Effector CD4-positive, alpha-beta T cell (primary cell): ENCODE measurements around the gene GLE1.
"Not testable (repeated sequence)": the region's sequence is repeated elsewhere in the genome, so short reads cannot be mapped to it uniquely, and the experiment has no call there.

Experiments
- DNase-seq: peaks from one replicate; pipeline ENCODE4 v3.0.0-alpha.2; 2020

Gene GLE1

DNA sequence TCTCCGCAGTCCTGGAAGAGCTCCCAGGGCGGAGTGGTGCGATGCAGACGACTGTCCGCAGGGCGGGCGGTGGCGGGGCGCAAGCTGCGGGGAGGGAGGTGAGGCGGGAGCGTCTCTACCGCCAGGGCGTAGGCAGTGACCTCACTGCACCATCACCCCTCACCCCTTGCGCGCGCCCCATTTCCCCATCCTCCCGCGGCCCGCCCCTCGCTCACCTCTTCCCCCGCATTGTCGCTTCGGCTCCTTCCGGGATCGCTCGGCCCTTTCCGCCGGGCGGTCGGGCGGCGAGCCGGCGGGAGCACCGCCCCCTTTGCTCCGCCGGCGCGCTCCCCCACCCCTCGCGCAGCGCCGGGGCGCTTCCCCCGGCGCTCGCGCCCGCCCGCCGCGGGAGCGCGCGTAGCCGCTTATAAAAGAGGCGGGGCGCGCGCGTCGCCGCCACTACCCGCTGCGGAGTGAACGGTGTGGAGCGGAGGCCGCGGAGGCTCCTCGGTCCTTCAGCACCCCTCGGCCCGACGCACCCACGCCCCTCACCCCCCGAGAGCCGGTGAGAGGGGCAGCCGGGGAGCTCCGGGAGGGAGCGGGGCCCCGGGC lies 47.7 kb downstream of the GLE1 start, which contains the start of gene SPTAN1:
TSS of gene SPTAN1 (plus strand) at position 435 of the 591 bp plus-strand sequence. CDS start 14,154 bp downstream, outside the sequence.
- DNase-seq = peak; percentile 94

DNA sequence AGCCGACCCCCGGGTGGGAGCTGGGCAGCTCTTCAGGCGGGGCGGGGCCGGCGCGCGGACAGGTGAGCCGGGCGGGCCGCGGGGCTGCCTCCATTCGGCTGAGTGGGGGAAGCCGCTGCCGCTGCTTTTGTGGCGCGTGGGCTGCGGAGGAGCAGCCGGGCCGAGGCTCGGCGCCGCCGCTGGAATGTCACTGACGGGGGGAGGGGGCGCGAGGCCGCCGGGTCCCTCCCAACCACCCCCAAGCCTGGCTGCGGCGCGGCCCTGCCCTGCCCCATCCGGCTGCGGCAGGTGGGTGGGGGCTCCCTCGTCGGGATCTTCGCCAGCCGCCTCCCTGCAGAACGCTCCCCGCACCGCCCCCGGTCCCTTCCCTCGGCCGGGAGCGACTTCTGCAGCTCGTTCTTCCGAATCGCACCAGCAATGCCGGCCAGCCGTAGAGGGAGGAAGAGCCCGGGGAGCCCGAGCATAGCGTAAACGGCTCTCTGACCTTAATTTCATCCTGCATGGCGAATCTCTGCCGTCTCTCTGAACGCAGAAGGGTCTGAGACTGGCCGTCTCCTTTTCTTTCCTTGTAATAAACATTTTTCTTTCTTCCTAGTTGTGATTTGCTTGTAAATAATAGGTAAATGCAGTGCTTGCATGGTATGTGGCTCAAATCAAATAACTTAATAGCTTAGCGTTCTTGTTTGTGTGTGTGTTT lies 48.4 kb downstream of the GLE1 start:
- peak; percentile 38 for DNase-seq

DNA sequence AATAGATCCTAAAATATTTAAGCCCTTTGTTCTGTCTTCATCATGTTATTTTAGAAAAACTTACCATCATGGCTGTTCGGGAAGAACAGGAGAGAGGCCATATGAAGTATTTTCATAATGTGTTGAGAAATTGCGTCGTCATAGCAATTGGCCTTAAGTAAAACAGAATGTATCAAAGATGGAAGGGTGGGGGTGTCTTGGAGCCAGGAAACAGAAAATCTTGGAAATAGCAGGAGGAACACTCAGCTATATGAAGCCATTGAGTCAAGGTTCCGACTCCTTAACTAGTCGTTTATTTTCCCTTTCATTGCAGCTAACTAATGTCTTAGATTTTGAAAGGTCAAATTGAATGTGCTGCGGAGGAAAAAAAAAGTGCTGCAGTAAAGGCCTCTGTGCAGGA lies 49.2 kb downstream of the GLE1 start:
- DNase-seq = no peak

DNA sequence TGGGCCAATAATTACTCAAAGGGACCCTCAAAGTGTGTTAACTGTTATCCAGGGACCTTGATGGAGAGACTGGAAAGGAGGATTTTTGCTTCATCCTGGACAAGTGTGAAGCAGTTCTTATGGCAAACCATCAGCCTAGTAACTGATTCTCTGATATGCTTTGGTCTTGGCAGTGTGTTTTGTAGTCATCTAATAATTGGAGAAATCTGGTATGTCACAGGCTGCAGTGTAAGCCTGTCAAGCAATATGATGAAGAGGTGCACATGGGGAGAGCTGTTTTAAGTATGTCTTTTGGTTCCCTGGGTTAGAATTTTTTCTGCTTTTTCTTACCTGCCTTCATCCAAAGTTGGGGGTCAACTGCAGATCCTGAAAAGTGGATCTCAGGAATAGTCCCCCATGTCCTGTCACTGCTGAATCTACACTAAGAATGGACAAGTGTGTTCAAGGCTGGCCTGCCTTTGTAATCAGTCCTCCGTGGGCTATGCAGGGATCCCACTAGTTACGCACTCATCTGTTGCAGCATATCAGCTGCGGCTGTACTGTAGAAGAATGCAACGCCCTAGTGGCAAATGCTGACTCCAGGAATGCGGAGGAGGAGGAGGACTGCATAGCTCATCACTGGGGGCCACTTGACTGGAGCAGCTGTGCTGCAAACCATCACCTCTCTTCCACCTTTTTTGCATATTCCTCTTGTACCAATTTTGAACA lies 49.8 kb downstream of the GLE1 start:
- no peak for DNase-seq

DNA sequence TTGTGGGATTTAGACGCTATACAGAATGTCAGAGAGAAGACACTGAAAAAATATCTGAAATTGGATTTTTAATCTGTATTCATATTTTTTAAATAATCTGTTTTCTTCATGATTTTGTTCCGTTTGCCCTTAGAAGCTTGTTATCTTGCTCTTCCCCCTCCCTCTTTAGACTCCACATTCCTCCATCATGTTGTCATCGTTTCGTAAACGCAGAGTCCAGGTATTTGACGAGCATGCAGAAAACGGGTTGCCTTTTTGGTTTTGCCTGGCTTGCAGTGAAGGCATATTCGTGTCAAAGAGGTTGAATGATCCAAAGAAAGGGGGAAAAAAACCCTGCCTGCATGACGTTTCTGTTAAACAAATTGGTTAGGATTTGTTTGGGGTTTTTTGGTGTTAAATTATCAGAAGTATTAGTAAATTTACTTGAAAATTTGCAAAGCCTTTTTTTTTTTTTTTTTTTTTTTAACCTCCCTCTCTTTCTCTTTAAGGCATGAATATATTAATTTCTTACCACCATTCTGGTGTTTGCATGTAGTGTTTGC lies 50.7 kb downstream of the GLE1 start:
- no peak for DNase-seq

DNA sequence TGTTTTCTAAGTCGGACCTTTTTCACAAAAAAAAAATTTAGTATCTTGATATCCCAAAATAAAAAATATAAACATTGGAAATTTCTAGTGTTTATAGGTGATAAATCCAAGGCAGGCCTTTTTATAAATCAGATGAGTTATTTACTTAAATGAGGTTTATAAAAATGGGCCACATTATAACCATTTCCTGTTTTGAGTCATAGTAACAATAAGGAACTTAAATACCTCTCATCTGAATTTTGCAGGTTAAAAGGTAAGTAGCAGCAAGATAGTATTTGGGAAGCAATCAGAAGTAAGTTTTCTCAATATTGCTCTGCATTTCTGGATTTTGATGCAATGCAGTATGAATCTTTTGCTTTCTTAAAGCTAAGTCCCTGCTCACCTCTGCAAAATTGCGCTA lies 51.8 kb downstream of the GLE1 start:
- no peak for DNase-seq

DNA sequence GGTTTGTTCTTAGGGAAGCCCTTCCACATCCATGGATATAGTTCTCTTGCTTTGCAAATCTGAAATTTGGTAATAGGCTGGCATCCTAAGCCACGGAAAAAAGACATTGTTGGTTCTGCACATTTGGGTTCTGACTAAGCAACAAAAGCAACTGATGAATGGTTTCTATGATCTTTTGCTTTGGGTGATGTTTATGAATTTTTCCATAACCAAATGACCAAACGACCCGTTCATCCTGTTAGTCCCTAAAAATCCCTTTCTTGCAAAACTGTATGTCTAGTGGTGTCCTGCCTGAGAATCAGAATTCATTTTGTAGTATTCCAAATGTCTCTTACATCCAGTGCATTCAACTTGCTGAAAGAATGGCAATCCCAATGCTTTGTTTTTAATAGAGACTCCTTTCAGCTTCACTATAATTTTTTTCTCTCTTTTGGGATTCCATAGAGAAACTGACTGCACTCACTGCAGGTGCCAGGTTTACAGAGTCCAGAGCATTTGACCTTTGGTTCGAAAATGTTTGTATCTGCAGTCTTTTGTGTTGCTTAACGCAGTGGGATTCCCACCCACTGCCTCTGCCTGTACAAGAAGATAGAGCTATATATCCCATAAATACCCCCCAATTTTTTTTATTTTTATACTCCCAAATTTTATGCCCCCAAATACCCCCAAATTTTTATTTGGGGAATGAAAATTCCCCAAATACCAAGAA lies 52.6 kb downstream of the GLE1 start:
- no peak for DNase-seq

DNA sequence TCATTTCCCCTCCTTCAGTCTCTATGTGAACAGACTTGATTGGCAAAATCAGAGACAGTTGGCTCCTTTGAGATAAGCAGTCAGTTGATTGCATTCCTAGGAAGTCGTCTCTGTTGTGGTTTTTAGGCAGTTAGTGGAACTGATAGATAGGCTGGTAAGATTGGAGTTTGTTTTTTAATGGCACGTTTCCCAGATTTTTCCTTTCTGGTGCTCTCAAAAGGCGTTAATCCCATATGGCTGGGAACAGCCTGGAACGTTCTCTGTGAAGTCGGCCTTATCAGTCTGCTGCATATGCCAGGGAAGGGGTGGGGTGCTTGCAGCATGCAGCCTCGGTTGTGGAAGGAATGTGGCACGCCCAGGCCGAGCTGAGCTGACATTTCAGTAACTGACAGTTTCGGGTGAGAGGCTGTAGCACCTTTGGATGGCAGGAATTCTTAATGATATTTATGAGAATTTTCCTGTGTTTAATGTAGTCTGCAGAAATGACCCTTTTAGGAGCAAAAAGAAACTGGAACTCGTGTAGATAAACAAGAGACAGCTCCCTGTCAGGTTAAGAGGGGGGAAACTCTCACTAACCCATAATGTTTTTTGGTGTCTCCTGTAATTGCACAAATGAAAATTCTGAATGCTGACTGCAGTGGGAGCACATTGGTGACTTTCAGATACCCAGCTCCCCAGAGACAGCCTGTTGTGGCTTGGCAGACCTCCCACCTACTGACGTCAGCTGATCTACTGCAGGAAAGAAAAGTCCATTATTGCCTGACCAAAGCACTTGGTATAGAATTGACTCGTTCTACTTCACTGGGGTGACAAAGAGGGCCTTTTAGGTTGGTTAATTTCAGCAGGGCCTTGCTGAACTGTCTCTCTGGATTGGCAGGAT lies 54.2 kb downstream of the GLE1 start:
- peak; percentile 10 for DNase-seq

DNA sequence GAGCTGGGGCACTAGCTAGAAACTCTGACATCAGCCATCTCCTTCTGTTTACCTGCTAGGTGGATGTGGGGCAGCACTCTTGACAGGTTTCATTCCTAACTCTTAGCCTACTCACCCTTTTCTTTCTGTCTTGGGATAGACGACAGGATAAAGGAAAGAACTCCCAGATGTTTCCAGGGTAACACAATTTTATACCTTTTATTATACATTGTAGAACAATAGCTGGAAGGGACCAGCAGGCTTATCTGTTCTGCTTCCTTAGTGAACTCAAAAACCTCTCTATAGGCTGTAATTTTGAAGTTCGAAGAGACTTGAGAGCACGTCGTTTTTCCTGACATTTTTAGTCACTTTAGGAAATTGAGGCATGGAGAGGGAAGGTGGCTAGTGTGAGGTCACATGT lies 61.1 kb downstream of the GLE1 start:
- no peak for DNase-seq

DNA sequence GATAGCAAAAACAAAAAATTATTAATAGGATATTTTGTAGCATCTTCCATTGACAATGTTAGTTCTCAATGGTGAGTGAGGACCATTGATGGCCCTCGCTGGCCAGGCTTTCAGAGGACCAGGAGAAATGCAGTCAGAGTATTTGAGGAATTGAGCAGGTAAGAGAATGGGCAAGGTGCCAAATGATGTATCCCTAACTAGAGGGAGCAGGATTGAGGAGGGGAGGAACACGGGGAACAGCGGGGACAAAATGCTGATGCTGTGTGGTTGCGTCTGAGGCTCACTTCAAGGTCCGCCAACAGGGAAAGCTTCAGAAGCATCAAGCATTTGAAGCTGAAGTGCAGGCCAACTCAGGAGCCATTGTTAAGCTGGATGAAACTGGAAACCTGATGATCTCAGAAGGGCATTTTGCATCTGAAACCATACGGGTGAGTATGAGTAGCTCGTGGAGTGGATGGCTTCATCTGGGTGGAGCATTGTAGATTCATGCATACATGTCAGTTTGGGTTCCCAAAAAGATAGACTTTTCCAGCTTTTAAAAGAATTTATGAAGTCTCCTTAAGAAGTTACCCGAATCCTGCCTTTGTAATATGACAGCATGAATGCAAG lies 64.1 kb downstream of the GLE1 start:
- no peak for DNase-seq

DNA sequence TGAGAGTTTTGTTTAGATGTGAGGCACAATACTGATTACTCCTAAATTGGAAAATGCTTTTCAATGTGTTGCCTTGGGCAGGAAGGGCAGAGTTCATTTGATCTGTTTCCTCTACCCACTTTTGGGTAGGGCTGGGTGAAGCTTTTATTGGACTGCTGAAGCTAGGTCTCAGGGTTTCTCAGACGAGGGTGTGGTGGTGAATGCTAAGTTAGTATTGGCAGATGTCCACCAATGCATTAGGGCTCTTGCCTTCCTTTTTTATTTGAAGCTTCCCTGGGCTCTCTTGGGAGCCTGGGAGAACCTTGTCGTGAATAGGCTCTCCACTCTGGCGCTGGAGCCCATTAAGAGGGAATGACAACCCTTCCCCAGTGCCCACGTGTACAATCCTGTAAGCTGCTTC lies 71.0 kb downstream of the GLE1 start:
- no peak for DNase-seq

DNA sequence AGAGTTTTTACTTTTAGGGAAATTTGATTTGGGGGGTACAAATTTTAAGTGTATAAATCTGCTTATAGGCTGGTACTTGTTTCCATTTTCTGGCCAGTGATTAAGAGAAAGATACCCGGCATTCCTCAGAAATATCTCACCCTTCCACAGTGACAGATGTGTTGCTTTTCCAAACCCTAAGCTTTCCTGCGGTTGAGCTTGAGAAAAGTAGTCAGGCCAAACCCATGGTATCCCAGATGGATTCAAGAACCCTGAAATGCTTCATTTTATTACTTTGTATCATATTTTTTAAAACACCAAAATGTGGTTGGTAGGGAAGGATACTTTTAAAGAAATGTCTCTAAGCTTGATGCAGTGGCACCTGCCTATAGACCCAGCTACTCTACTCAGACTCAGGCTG lies 71.4 kb downstream of the GLE1 start:
- no peak for DNase-seq

DNA sequence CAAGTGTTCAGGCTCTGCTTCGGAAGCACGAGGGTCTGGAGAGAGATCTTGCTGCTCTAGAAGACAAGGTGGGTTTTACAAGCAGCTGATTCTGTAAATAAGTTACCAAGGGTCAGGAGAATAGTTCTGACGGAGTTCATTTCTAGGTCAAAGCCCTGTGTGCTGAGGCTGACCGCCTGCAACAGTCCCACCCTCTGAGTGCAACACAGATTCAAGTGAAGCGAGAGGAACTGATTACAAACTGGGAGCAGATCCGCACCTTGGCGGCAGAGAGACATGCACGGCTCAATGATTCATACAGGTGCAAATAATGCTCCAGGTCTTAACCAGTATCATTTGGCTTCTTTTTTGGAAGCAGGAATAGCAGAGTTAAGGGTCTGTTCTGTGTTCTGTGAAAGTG lies 72.7 kb downstream of the GLE1 start:
- DNase-seq = no peak

DNA sequence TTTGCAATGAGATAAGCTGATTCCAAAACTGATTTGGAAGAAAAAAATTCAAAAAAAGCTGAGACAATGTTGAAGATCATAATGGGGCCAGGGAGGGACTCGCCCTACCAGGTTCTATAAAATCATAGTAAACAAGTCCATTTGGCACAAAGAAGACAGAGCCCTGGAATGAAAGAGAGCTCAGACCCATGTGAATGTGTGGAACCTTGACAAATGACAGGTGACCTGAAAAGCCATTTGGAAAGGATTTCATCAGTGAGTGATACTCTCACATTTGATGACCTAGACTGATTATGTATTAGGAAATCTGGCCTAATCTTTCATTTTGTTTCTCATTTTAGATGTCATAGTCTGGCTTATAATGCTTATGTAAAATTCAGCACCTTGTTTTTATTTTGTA lies 74.7 kb downstream of the GLE1 start:
- DNase-seq = no peak

DNA sequence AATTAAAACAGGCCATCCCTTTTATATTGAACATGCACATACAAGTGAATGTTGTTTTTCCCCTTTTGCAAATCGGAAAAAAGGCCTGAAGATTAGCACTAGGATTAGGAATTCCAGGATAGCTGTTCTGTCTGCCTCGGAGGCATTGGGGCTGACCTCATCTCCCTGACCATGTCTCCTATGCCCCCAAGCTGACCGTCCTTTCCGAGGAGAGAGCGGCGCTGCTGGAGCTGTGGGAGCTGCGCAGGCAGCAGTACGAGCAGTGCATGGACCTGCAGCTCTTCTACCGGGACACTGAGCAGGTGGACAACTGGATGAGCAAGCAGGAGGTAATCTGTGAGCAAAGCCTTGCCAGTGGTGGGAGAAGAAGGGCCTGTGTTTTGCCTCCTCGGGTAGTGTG lies 76.2 kb downstream of the GLE1 start:
- DNase-seq = no peak

DNA sequence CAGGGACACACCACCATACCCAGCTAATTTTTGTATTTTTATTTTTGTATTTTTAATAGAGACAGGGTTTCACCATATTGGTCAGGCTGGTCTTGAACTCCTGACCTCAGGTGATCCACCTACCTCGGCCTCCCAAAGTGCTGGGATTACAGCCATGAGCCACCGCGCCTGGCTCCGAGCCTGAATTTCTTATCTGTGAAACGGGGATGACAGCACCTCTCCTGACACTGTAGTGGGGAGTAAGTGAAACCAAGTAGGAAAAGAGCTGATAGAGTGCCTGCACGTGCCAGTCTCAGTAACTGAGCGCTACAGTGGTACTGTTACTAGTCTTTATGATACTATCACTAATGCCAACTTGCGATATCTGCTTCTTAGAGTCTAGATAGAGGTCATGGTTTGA lies 80.6 kb downstream of the GLE1 start:
- not testable (repeated sequence) for DNase-seq

DNA sequence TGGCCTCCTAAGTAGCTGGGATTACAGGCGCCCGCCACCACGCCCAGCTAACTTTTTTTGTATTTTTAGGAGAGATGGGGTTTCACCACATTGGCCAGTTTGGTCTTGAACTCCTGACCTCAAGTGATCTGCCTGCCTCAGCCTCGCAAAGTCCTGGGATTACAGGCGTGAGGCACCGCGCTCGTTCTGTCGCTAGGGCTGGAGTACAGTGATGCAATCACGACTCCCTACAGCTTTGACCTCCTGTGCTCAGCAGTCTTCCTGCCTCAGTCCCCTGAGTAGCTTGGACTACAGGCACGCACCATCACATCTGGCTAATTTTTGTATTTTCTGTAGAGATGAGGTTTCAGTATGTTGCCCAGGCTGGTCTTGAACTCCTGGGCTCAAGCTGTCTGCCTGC lies 82.4 kb downstream of the GLE1 start:
- DNase-seq = not testable (repeated sequence)

DNA sequence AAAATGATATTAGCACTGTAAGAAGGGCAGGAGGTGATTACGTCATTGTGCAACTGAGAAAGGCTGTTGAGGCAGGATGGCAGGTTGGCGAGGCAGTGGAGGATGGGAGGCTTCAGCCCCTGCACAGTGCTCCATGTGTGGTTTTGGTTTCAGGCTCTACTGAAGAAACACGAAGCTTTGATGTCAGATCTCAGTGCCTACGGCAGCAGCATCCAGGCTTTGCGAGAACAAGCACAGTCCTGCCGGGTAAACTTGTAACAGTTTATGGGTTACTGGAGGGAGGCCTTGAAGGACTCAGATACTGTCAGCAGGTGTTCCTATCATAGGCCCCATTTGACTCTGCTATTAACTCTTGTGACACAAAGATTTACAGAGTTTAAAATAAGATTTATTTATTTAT lies 82.9 kb downstream of the GLE1 start:
- no peak for DNase-seq

DNA sequence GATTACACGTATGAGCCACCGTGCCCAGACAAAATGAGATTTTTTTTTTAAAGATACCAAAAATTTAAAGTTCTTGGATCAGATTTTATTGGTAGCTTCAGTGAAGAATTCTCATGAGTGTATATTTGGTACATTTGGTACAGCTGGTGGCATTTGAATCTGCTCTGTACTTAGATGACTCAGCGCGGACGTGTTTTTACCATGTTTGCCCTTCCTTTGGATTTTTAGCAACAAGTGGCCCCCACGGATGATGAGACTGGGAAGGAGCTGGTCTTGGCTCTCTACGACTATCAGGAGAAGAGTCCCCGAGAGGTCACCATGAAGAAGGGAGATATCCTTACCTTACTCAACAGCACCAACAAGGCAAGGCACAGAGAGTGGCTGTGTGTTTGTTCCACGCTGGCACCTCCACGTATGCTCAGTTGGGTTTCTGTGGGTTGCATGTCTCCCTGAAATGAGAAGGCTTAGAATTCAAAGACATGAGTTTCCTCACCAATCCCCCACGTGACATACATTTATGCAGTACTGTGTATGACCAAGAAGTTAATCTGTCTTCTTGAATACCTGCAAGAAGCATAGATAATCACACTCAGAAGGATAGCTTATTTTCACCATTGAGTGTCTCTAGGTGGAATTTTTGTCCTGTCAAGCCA lies 84.2 kb downstream of the GLE1 start:
- no peak for DNase-seq
